HCT116 (cell line): ENCODE data around the gene DPH6.

Experiments used
- CTCF ChIP-seq, 3 experiments: fragments of 200-600 bp in 1 of 3; sonication (generic) in 1 of 3; IDR thresholded peaks in 2 of 3; conservative IDR thresholded peaks in 1 of 3; 2 replicates each; pipeline ENCODE4 v1.5.1; 2012 to 2017; ENCODE audit warnings: low read depth in 2 of 3, low read length in 2 of 3, antibody characterized with exemption in 1 of 3, borderline replicate concordance in 1 of 3, control low read depth in 1 of 3, mild to moderate bottlenecking in 1 of 3, mixed read lengths in 1 of 3, mixed run types in 1 of 3, moderate library complexity in 1 of 3; ENCODE audit not compliant: insufficient read depth in 1 of 3
- JUND ChIP-seq: IDR thresholded peaks from 2 replicates; pipeline ENCODE4 v1.6.1; 2012
- POLR2A ChIP-seq: IDR thresholded peaks from 2 replicates; pipeline ENCODE4 v1.7.0; 2011; ENCODE audit warnings: borderline replicate concordance; ENCODE audit not compliant: insufficient read depth, insufficient read length; ENCODE audit errors: extremely low read depth
- RAD21 ChIP-seq: IDR thresholded peaks from 2 replicates; pipeline ENCODE4 v1.6.1; 2012; ENCODE audit warnings: low read depth, mild to moderate bottlenecking
- TCF7L2 ChIP-seq: IDR thresholded peaks from 2 replicates; pipeline ENCODE4 v1.7.0; 2011; ENCODE audit warnings: borderline replicate concordance, inconsistent platforms; ENCODE audit not compliant: insufficient read depth, insufficient read length; ENCODE audit errors: extremely low read depth
- YY1 ChIP-seq: IDR thresholded peaks from 2 replicates; pipeline ENCODE4 v1.6.1; 2011; ENCODE audit warnings: low read length, low read depth, moderate library complexity, mild to moderate bottlenecking; ENCODE audit not compliant: insufficient replicate concordance; ENCODE audit errors: extremely low read depth
- ZNF274 ChIP-seq: fragments of 200-500 bp; sonication (Bioruptor generic); IDR thresholded peaks from 2 replicates; pipeline ENCODE4 v1.6.1; 2014; ENCODE audit warnings: mild to moderate bottlenecking, low read depth, low read length, inconsistent platforms

DNA sequence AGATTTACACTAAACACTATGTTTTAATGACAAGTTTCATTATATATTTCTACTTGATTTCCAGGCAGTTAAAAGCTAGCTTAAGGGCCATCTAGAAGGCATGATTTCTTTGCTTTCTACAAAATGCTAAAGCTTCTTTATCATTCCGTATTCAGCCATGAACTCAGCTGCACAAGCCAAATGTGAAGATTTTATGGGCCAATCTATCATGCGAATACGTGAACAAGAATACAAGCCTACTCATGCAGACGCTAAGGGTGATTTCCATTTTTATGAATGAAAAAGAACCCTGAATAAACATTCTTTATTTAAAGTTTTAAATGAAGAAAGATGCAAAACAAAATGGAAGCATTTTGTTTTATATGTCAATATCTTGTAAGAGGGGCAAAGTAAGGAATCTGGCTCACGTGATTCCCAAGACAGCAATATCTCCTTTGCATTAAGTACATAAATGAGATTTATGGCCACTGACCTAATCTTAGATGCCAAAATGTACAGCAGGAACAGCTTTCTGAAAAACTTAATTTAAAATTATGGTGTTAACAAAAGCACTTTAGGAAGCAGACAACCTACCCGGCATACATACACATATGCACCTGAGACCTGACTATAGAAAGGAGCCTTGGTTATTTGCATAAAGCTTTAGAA is 215.8 kb downstream of the DPH6 start:
- TF ChIP-seq CTCF (IDR thresholded peaks at IDR 0.05 in 2 of 3, conservative IDR thresholded peaks at IDR 0.05 in 1 of 3; ENCODE audit: borderline replicate concordance in 1 of 3, insufficient read depth in 1 of 3, low read depth in 2 of 3, low read length in 2 of 3) = no peak
- TF ChIP-seq YY1 = no peak
- TF ChIP-seq RAD21 = no peak
- TF ChIP-seq POLR2A = no peak
- TF ChIP-seq JUND = no peak
- TF ChIP-seq TCF7L2 = no peak
- TF ChIP-seq ZNF274 = no peak
